G401.6 (cell line): Measurements from ENCODE around the gene RABGEF1.
"Not testable (repeated sequence)": the region's sequence is repeated elsewhere in the genome, so short reads cannot be mapped to it uniquely, and the experiment has no call there.

ENCODE experiments used
- FAIRE-seq: peaks from 2 replicates; lab custom pipeline; 2012; peaks lifted over from hg19 to GRCh38; lab: Jason Lieb, UNC

RABGEF1 gene

DNA sequence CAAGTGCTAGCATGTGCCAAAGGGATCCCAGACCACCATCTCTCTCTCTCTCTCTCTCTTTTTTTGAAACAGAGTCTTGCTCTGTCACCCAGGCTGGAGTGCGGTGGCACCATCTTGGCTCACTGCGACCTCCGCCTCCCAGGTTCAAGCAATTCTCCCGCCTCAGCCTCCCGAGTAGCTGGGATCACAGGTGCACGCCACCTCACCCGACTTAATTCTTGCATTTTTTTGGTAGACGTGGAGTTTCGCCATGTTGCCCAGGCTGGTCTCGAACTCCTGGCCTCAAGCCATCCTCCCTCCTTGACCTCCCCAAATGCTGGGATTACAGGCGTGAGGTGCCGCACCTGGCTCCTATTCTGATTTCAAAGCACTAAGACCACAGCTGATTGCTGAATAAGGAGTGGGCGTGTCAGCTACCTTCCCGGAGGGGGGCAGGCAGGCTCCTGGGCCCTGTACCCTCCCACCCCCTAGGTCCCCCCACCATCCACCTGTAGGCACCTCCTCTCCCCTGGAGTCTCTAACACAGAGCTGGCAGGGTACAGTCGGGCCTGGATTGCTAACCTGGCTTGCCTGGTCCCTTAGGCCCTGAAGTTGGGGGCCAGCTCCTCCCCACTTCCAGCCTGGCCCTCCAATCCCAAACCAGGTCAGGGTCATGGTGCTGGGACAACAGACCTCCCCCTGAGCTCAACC is 74.8 kb downstream of the RABGEF1 start:
- FAIRE-seq: not testable (repeated sequence)

DNA sequence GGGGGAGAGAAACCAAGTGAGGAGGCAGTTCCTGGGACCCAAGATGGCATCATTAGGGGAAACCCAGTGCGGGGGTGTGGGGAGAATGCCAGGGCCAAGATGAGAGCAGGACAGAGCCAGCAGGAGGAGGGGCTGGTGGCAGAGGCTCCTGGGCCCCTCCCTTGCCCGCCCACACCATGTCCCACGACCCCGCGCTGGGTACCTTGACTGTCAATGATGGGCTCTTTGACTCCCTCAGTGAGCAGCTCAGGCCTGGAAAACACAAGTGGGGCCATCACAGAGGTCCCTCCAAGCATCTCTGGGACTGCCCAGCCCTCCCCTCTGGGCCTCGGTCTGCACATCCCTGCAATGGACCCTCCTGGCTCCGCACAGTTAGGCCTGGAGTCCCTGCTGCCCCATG is 75.4 kb downstream of the RABGEF1 start:
- FAIRE-seq: no peak

DNA sequence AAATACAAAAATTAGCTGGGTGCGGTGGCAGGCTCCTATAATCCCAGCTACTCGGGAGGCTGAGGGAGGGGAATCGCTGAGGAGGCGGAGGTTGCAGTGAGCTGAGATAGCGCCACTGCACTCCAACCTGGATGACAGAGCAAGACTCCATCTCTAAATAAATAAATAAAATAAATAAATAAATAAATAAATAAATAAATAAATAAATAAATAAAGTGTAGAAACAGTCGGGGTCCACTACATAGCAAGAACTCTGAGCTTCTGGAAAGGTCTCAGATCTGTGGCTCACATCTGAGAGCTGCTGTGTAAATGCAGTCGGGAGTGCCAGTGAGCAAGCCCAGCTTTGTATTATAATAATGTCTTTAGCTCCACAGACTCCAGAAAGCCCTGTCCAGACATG is 76.1 kb downstream of the RABGEF1 start:
- FAIRE-seq: not testable (repeated sequence)

GRCh38 chr7:66817208-66817795 is 76.8 kb downstream of the RABGEF1 start:
- FAIRE-seq: not testable (repeated sequence)

DNA sequence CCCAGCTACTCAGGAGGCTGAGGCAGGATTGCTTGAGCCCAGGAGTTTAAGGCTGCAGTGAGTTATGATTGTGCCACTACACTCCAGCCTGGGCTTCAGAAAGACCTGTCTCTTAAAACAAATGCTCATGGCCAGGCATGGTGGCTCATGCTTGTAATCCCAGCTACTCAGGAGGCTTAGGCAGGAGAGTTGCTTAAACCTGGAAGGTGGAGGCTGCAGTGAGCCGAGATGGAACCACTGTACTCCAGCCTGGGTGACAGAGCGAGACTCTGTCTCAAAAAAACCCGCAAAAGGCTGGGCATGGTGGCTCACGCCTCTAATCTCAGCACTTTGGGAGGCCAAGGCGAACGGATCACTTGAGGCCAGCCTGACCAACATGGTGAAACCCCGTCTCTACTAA is 77.4 kb downstream of the RABGEF1 start:
- not testable (repeated sequence) for FAIRE-seq

DNA sequence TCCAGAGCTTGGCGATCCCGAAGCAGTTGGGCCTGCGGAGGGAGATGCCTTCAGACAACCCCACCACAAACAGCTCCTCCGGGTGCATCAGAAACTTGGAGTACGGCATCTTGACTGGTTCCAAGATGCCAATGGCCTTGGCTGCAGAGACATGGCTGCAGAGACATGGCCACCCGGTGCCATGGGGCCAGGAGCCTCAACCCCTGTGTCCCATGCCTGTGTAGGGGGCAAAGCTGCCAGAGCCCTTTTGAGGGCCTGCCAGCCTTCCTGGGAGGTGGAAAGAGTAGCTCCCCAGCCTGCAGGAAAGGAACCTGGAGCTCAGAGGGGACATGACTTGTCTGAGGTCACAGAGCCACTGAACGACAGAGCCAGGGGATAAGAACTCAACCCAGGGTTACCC is 83.5 kb downstream of the RABGEF1 start:
- FAIRE-seq: no peak

DNA sequence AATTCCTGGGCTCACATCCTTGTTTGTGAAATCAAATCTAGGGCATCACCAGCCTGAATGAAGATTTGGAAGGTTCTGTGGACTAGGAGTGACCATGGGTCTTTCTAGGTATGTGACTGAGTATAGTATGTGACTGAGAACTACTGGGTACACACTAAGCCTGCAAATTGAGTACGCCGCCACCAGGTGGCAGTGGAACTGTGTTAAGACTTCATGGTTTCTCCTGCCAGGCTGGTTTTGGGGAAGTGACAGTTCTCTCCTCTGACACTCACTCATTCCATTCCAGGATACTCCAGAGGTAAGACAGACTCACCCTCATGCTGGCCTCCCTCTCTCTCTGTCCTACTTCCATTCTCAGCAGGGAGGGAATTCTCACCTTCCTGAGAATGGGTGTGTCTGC is 85.0 kb downstream of the RABGEF1 start:
- FAIRE-seq: not testable (repeated sequence)

DNA sequence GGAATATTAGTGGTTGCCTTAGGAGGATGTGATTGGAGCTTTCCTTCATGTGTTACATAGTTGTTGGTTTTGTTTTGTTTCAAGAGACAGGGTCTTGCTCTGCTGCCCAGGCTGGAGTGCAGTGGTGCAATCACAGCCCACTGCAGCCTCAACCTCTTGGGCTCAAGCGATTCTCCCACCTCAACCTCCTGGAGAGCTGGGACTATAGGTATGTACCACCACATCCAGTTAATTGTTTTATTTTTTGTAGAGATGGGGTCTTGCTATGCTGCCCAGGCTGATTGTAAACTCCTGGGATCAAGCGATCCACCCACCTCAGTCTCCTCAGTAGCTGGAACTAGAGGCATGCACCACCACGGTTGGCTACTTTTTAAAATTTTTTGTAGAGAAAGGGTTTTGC is 86.1 kb downstream of the RABGEF1 start:
- no peak for FAIRE-seq

GRCh38 chr7:66830976-66831375 is 90.4 kb downstream of the RABGEF1 start:
- not testable (repeated sequence) for FAIRE-seq

GRCh38 chr7:66832531-66833351 is 92.2 kb downstream of the RABGEF1 start:
- FAIRE-seq: no peak

- peak; percentile 40 for FAIRE-seq
Observed at GRCh38 chr7:66837007-66837406, 96.5 kb downstream of the RABGEF1 start.

GRCh38 chr7:66837661-66838060 is 97.1 kb downstream of the RABGEF1 start:
- no peak for FAIRE-seq

DNA sequence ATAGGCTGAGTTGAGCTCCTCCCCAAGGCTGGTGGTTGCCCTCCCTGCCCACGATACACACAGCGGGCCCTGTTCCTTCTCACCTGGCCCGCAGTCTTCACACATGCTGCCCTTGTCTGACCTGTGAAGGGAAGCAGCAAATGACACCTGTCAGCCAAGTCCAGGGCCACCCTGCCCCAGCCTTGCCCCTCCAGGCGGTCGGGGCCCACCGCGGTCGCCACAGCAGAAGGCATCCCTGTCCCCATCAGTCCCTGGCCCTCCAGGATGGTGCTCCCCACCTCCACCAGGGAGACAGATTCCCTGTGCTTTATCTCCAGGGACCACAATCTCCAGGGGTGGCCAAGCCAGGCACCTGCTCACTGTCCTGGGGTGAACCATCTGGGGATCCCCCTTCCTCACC is 99.3 kb downstream of the RABGEF1 start:
- FAIRE-seq: no peak

GRCh38 chr7:66840316-66840715 is 99.8 kb downstream of the RABGEF1 start:
- FAIRE-seq: no peak

DNA sequence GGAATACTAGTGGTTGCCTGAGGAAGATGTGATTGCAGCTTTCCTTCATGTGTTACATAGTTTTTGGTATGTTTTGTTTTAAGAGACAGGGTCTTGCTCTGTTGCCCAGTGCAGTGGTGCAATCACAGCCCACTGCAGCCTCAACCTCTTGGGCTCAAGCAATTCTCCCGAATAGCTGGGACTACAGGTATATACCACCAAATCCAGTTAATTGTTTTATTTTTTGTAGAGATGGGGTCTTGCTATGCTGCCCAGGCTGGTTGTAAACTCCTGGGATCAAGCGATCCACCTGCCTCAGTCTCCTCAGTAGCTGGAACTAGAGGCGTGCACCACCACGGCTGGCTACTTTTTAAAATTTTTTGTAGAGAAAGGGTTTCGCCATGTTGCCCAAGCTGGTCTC is 101.4 kb downstream of the RABGEF1 start:
- no peak for FAIRE-seq

GRCh38 chr7:66843492-66843891 is 103.0 kb downstream of the RABGEF1 start:
- FAIRE-seq: not testable (repeated sequence)

GRCh38 chr7:66844552-66845378 is 104.2 kb downstream of the RABGEF1 start:
- FAIRE-seq: peak; percentile 94

GRCh38 chr7:66845379-66846095 is 105.0 kb downstream of the RABGEF1 start:
- no peak for FAIRE-seq

- FAIRE-seq: not testable (repeated sequence)
Observed at GRCh38 chr7:66846096-66846445, 105.5 kb downstream of the RABGEF1 start.

- FAIRE-seq: not testable (repeated sequence)
Observed at GRCh38 chr7:66847523-66847855, 107.0 kb downstream of the RABGEF1 start.

DNA sequence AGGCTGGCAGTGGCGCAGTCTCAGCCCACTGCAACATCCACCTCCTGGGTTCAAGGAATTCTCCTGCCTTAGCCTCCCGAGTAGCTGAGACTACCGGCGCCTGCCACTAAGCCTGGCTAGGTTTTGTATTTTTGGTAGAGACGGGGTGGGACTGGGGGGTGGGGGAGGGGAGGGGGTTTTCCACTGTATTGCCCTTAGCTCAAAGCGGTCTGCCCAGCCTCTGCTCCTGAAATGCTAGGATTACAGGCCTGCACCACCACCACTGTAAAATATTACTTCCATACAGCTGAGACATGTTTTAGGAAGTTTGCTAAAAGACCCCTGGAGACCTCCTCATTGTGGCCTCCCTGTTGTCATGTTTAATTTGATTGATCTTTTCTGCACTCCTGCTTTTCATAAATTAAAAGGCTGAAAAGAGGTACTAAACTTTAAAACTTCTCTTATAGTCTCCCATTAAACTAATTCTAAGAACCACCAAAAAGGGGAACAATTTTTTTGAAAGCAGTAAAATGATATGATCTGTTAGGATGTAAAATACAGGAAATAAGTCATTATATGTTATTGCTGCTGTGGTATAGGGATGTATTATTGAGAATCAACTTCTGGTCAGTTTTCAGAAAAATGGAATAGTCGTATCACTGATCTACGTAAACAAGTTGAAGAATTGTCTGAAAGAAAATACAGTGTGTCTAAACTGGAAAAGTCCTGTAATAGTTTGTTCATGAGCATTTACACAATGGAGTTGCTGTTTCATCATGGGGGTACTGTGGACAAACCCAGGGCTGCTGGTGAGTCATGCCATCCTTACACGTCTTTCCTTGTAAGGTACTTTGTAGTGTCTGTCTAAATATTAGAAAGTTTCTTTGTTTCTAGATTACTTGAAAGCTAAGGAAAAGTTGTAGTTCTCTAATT is 107.6 kb downstream of the RABGEF1 start:
- no peak for FAIRE-seq
